Cardiac muscle cell (in vitro differentiated cells and primary cell): Measurements from ENCODE around the gene UXT. TPM values are rescaled to one million over a fixed set of nuclear protein-coding genes. Genes with fewer than 3 reads are reported as not detected.

Source experiments
- DNase-seq, 2 donors: peaks; one replicate each; pipeline versions ENCODE4 v3.0.0 to v3.0.0-alpha.2; 2010 to 2017; ENCODE audit warnings: low read depth in 1 of 2, low spot score in 1 of 2
- H3K27ac ChIP-seq: fragments of 200-600 bp; sonication (generic); 2 replicates; pipeline ENCODE4 v1.5.1; 2016
- H3K27me3 ChIP-seq: fragments of 200-600 bp; sonication (generic); 2 replicates; pipeline ENCODE4 v1.6.0; 2016; ENCODE audit warnings: control low read depth
- H3K36me3 ChIP-seq: fragments of 200-600 bp; sonication (generic); 2 replicates; pipeline ENCODE4 v1.5.1; 2016; ENCODE audit warnings: control low read depth
- H3K4me1 ChIP-seq: fragments of 200-600 bp; sonication (generic); 2 replicates; pipeline ENCODE4 v1.8.1; 2017; ENCODE audit warnings: low read depth, mild to moderate bottlenecking, mixed run types
- H3K4me3 ChIP-seq: fragments of 200-600 bp; sonication (generic); 2 replicates; pipeline ENCODE4 v1.5.1; 2016; ENCODE audit warnings: mild to moderate bottlenecking
- H3K9me3 ChIP-seq: fragments of 200-600 bp; sonication (generic); 2 replicates; pipeline ENCODE4 v1.5.1; 2017; ENCODE audit warnings: low read depth, mild to moderate bottlenecking, control low read depth
- CTCF ChIP-seq: IDR thresholded peaks from 2 replicates; pipeline ENCODE4 v1.5.1; 2012; ENCODE audit warnings: low read depth, mild to moderate bottlenecking, low read length
- polyA plus RNA-seq: library from polyadenylated mRNA; unstranded; fragments of >200 nt; fragmentation: Nextera tagmentation; extraction: Ambion mirVana; gene quantifications from 2 replicates; pipeline ENCODE4 v1.2.1, GENCODE V29; 2016
- total RNA-seq: library from RNA; depleted of rRNA; stranded (reverse); fragments of >200 nt; gene quantifications from 2 replicates; pipeline ENCODE4 v1.2.3, GENCODE V29; 2016

UXT gene
- total and polyA plus RNA-seq, 2 experiments from 2014 or later, result 84.0 to 151 TPM

GRCh38 chrX:47664737-47665136, 5.8 kb upstream of the UXT start:
- peak in 1 of 2 donors; percentile 55 for DNase-seq
- Histone ChIP-seq H3K4me1 (no peaks in the 10 kb centered on the region), H3K36me3 (no peaks in the 10 kb centered on the region), H3K27ac (no peak overlapping the region), H3K9me3 (no peaks in the 10 kb centered on the region), H3K27me3 (no peaks in the 10 kb centered on the region), H3K4me3 (no peak overlapping the region)
- TF ChIP-seq CTCF, result no peak

GRCh38 chrX:47662144-47662657, 3.2 kb upstream of the UXT start:
- TF ChIP-seq CTCF, result no peak
- Histone ChIP-seq H3K9me3 (no peaks in the 10 kb centered on the region), H3K27me3 (no peaks in the 10 kb centered on the region), H3K4me3 (no peak overlapping the region), H3K27ac (no peak overlapping the region), H3K36me3 (no peaks in the 10 kb centered on the region), H3K4me1 (no peaks in the 10 kb centered on the region)
- peak in 1 of 2 donors; percentile 90 for DNase-seq

GRCh38 chrX:47661539-47661938, 2.6 kb upstream of the UXT start:
- Histone ChIP-seq H3K4me1 (no peaks in the 10 kb centered on the region), H3K9me3 (no peaks in the 10 kb centered on the region), H3K4me3 (no peak overlapping the region), H3K36me3 (no peaks in the 10 kb centered on the region), H3K27ac (no peak overlapping the region), H3K27me3 (no peaks in the 10 kb centered on the region)
- TF ChIP-seq CTCF, result no peak
- DNase-seq, result no peak

- peaks cover 3% of the 10 kb centered on the region for H3K36me3 ChIP-seq
- TF ChIP-seq CTCF, result no peak
- H3K9me3 ChIP-seq, result no peaks in the 10 kb centered on the region
- no peaks in the 10 kb centered on the region for H3K4me1 ChIP-seq
- no peak overlapping the region for H3K4me3 ChIP-seq
- H3K27me3 ChIP-seq, result no peaks in the 10 kb centered on the region
- DNase-seq, result no peak
- H3K27ac ChIP-seq, result no peak overlapping the region
These were observed 394 bp upstream of the UXT start for GRCh38 chrX:47659421-47659726.

GRCh38 chrX:47658301-47658683, 688 bp downstream of the UXT start:
- Histone ChIP-seq H3K9me3 (no peaks in the 10 kb centered on the region), H3K27ac (peak overlapping the region; percentile 93), H3K4me3 (peak overlapping the region; percentile 42), H3K4me1 (no peaks in the 10 kb centered on the region), H3K27me3 (no peaks in the 10 kb centered on the region), H3K36me3 (peaks cover 3% of the 10 kb centered on the region)
- no peak for DNase-seq
- TF ChIP-seq CTCF, result no peak
